Calu3 (cell line): ENCODE measurements around the gene AMBP. TPM values are rescaled to one million over a fixed set of nuclear protein-coding genes. Genes with fewer than 3 reads are reported as not detected.

ENCODE experiments used
- BruUV-seq: library from RNA; stranded (reverse); fragments of 400-500 nt; replicated peaks from 2 replicates; lab custom pipeline; 2021; lab: Mats Ljungman, UMichigan
- CTCF ChIA-PET: fragments of 300-600 bp; sonication (Branson Sonifier 250); formaldehyde crosslinking; loops from one replicate; lab custom pipeline; 2022; ENCODE audit warnings: antibody characterized with exemption; lab: Charles Lee
- DNase-seq: peaks from one replicate; pipeline ENCODE4 v3.0.0; 2022
- H3K27ac Mint-ChIP-seq: one replicate; pipeline ENCODE4 v1.8.0; 2022; ENCODE audit warnings: mixed read lengths; ENCODE audit not compliant: unreplicated experiment
- H3K27me3 Mint-ChIP-seq: one replicate; pipeline ENCODE4 v1.8.0; 2022; ENCODE audit warnings: mixed read lengths; ENCODE audit not compliant: unreplicated experiment
- H3K36me3 Mint-ChIP-seq: one replicate; pipeline ENCODE4 v1.8.0; 2022; ENCODE audit warnings: mild to moderate bottlenecking, moderate library complexity, mixed read lengths; ENCODE audit not compliant: insufficient read depth, unreplicated experiment
- H3K4me1 Mint-ChIP-seq: one replicate; pipeline ENCODE4 v1.8.0; 2022; ENCODE audit warnings: mild to moderate bottlenecking, low read depth, mixed read lengths; ENCODE audit not compliant: unreplicated experiment
- H3K4me3 Mint-ChIP-seq: one replicate; pipeline ENCODE4 v1.8.0; 2022; ENCODE audit warnings: mild to moderate bottlenecking, low read depth, moderate library complexity, mixed read lengths; ENCODE audit not compliant: unreplicated experiment
- H3K9me3 Mint-ChIP-seq: one replicate; pipeline ENCODE4 v1.8.0; 2022; ENCODE audit warnings: low read depth, mixed read lengths; ENCODE audit not compliant: unreplicated experiment
- intact Hi-C: fragments of 100-400 bp; cut with micrococcal nuclease; formaldehyde crosslinking; loops from one replicate; pipeline ENCODE4 v1.10.0; 2022; ENCODE audit not compliant: unreplicated experiment
- total RNA-seq: library from RNA; stranded (reverse); gene quantifications from 2 replicates; pipeline ENCODE4 v1.2.3, GENCODE V29; 2022
- TF ChIP-seq, protein P1 (sequence below): fragments of 200-600 bp; IDR thresholded peaks from one replicate; pipeline ENCODE4 v1.8.0; 2022; ENCODE audit warnings: antibody characterized with exemption; ENCODE audit not compliant: unreplicated experiment

The AMBP gene
- total RNA-seq, 1 experiment from 2014 or later = 2.7 TPM

DNA sequence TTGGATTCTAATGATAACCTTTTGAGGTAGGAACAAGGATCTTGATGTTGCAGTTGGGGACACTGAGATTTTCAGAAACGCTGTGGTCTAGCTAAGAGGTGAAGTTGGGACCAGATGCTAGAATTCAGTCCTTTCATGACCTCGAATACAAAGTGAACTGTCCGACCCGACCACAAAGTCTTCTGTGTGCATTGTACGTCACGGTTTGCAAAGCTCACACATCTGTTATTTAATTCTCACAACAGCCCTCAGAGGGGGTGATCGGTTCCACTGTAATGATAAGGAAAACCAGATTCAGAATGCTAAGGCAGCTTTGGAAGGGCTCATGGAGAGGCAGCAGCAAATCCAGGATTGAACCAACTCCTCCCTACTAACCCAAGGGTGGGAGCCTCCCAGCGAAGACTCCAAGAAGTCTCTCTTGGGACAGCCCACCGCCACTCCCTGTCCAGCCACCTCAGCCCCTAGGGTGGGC lies 37.6 kb upstream of the AMBP start:
- intact Hi-C loops = no loop called here
- no TSS peak for BruUV-seq
- no peaks in the 10 kb centered on the region for H3K36me3 Mint-ChIP-seq
- no peak for DNase-seq
- H3K9me3 Mint-ChIP-seq = peaks cover 3% of the 10 kb centered on the region
- no peak overlapping the region for H3K4me3 Mint-ChIP-seq
- H3K27ac Mint-ChIP-seq = no peak overlapping the region
- peaks cover 30% of the 10 kb centered on the region for H3K27me3 Mint-ChIP-seq
- peaks cover 52% of the 10 kb centered on the region for H3K4me1 Mint-ChIP-seq
- TF ChIP-seq, protein P1, sequence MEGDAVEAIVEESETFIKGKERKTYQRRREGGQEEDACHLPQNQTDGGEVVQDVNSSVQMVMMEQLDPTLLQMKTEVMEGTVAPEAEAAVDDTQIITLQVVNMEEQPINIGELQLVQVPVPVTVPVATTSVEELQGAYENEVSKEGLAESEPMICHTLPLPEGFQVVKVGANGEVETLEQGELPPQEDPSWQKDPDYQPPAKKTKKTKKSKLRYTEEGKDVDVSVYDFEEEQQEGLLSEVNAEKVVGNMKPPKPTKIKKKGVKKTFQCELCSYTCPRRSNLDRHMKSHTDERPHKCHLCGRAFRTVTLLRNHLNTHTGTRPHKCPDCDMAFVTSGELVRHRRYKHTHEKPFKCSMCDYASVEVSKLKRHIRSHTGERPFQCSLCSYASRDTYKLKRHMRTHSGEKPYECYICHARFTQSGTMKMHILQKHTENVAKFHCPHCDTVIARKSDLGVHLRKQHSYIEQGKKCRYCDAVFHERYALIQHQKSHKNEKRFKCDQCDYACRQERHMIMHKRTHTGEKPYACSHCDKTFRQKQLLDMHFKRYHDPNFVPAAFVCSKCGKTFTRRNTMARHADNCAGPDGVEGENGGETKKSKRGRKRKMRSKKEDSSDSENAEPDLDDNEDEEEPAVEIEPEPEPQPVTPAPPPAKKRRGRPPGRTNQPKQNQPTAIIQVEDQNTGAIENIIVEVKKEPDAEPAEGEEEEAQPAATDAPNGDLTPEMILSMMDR = no peak
- CTCF ChIA-PET = no interaction called here

DNA sequence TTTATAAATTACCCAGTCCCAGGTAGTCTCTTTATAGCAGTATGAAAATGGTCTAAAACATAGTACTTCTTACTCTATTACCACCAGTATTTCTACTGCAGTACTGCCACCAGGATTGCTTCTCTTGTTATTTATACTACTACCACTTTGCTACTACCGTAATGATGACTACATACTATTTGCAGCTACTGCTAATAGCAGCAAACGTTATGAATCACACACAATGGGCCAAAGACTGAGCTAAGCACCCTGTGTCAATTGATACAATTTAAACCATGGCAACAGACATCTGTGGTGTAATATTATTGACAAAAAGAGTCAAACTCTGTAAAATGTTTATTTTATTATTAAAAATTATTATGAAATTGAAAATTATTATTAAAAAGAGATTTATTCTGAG lies 36.3 kb upstream of the AMBP start:
- intact Hi-C loops = no loop called here
- H3K4me1 Mint-ChIP-seq = peaks cover 44% of the 10 kb centered on the region
- peaks cover 30% of the 10 kb centered on the region for H3K27me3 Mint-ChIP-seq
- H3K4me3 Mint-ChIP-seq = no peak overlapping the region
- no peak overlapping the region for H3K27ac Mint-ChIP-seq
- no peaks in the 10 kb centered on the region for H3K36me3 Mint-ChIP-seq
- CTCF ChIA-PET = no interaction called here
- DNase-seq = no peak
- BruUV-seq = no TSS peak
- no peaks in the 10 kb centered on the region for H3K9me3 Mint-ChIP-seq
- TF ChIP-seq, protein P1 = no peak

DNA sequence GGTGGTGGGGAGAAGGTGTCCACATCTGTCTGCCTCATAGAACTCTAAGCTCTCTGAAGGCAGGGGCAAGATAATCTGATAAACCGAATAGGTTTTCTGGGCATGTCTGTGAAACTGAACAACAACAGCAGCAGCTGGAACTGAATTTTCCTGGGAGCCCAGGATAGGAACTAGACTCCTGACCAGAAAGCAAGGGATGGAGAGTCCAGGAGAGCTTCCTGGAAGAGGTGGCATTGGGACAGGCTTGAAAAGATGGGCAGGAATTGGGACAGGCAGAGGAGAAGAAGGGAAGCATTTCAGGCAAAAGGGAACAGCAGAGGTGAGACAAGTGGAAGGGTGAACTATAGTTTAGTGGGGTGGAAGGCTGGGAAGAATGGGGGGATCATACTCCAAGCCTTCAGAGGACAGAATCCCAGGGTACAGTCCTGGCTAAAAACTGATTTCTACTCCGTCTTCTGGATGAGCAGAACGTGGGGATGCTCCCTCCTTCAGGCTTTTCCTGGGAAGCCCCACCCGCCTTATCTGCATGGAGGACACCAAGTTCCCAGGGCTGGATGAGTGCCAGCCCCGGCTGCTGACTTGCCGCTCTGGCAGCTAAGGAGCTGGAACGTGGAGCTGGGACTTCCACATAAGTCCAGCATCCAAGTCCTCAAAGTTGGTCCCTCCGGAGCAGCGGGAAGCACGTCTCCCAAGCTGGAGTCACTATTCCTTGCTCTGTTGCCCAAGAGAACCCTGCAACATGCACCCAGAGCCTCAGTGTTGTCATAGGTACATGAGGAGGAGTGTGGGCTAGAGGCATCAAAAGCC lies 34.9 kb upstream of the AMBP start:
- Mint-ChIP-seq H3K4me3 (no peak overlapping the region), H3K27me3 (peaks cover 30% of the 10 kb centered on the region), H3K36me3 (no peaks in the 10 kb centered on the region), H3K27ac (no peak overlapping the region), H3K9me3 (no peaks in the 10 kb centered on the region), H3K4me1 (peaks cover 45% of the 10 kb centered on the region)
- no TSS peak for BruUV-seq
- CTCF ChIA-PET = no interaction called here
- intact Hi-C loops = no loop called here
- DNase-seq = no peak
- TF ChIP-seq, protein P1 = no peak

DNA sequence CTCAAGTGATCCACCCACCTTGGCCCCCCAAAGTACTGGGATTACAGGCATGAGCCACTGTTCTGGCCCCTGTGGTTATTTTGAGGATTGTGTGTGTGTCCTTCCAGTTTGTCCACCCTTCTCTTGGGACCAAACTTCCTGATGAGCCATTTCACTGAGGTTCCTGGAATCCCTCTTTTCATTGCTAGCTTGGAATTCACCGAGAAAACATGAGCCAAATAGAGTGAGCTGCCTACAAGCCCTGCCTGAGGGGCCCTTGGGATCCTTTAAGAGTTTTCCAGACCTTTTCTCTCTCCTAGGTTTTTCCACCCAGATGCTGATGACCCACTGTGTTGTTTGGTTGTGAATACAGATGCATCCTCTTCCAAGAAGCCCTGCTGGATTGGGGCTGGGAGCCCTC lies 34.2 kb upstream of the AMBP start:
- no peaks in the 10 kb centered on the region for H3K9me3 Mint-ChIP-seq
- no TSS peak for BruUV-seq

More for the DNA sequence above, 34.2 kb upstream of the AMBP start:
- peaks cover 45% of the 10 kb centered on the region for H3K4me1 Mint-ChIP-seq
- TF ChIP-seq, protein P1 = no peak
- peaks cover 30% of the 10 kb centered on the region for H3K27me3 Mint-ChIP-seq
- CTCF ChIA-PET = interaction anchor here (0.6 kb wide), 1 partner anchor 284 kb away, joined by 6 read pairs; no protein-coding TSS in a partner anchor
- no peak overlapping the region for H3K4me3 Mint-ChIP-seq
- intact Hi-C loops = no loop called here
- DNase-seq = no peak
- H3K27ac Mint-ChIP-seq = no peak overlapping the region
- H3K36me3 Mint-ChIP-seq = no peaks in the 10 kb centered on the region
